Bronchial epithelial cell (primary cell): ENCODE measurements around the gene PKD2L2. TPM values are rescaled to one million over a fixed set of nuclear protein-coding genes. Genes with fewer than 3 reads are reported as not detected.

Experiments used
- DNase-seq: peaks from one replicate; pipeline ENCODE4 v3.0.0-alpha.2; 2010; ENCODE audit warnings: low read depth
- FAIRE-seq: peaks from 2 replicates; lab custom pipeline; 2011; peaks lifted over from hg19 to GRCh38; lab: Jason Lieb, UNC
- H3K27me3 ChIP-seq: 2 replicates; pipeline ENCODE4 v1.5.1; 2011; ENCODE audit warnings: low read length; ENCODE audit not compliant: control insufficient read depth, insufficient read depth
- H3K36me3 ChIP-seq: 2 replicates; pipeline ENCODE4 v1.5.1; 2011; ENCODE audit warnings: low read length; ENCODE audit not compliant: control insufficient read depth, insufficient read depth
- H3K4me3 ChIP-seq: 2 replicates; pipeline ENCODE4 v1.5.1; 2011; ENCODE audit warnings: mild to moderate bottlenecking, low read depth, low read length, control low read depth
- CTCF ChIP-seq: IDR thresholded peaks from 2 replicates; pipeline ENCODE4 v1.5.1; 2011; ENCODE audit warnings: mild to moderate bottlenecking, moderate library complexity, low read length, control low read depth, inconsistent platforms; ENCODE audit not compliant: insufficient read depth, severe bottlenecking
- total RNA-seq: library from RNA; depleted of rRNA; stranded (reverse); fragments of >200 nt; gene quantifications from 2 replicates; pipeline ENCODE4 v1.2.1, GENCODE V29; 2014

PKD2L2 gene
- total RNA-seq, 1 donor from 2014 or later = not detected

DNA sequence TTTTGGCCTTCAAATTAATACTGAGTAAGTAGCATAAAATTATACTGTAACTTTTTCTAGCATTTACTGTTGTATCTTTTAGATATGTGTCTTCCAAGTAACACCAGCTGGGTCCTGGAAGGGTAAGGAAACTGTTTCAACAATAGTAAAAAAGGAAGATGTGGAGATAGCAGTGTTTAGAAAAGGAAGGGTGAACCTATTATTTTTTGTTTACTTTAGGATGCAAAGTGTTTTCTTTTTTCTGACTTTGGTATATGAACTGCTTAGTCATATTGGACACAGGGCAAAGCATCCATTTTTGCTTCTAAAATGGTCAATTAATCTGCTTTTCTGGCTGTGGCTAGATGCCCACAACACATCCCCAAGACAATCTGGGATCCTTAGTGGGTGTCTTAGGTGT is 5.3 kb downstream of the PKD2L2 start:
- no peaks in the 10 kb centered on the region for H3K27me3 ChIP-seq
- no peak overlapping the region for H3K4me3 ChIP-seq
- DNase-seq (no peak), FAIRE-seq (no peak)
- H3K36me3 ChIP-seq = no peaks in the 10 kb centered on the region
- no peak for TF ChIP-seq CTCF

DNA sequence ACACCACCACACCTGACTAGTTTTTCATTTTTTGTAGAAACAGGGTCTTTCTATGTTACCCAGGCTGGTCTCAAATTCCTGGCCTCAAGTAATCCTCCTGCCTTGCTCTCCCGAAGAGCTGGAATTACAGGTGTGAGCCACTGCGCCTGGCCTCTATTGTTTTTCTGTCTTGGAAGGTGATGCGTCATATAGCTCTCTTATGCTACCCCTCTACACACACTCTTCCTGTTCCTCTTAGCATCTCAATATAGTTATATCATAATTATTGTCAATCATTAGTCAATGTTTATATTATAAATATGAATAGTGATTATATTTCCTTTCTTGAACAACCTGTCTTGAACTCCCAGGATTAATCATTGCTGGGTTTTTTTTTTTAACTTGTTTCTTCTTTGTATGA is 7.3 kb downstream of the PKD2L2 start:
- no peak for TF ChIP-seq CTCF
- DNase-seq = peak; percentile 44
- Histone ChIP-seq H3K27me3 (no peaks in the 10 kb centered on the region), H3K36me3 (no peaks in the 10 kb centered on the region), H3K4me3 (no peak overlapping the region)
- no peak for FAIRE-seq

GRCh38 chr5:137899493-137899892 is 10.2 kb downstream of the PKD2L2 start:
- no peak for TF ChIP-seq CTCF

GRCh38 chr5:137901011-137901817 is 12.0 kb downstream of the PKD2L2 start:
- Histone ChIP-seq H3K27me3 (no peaks in the 10 kb centered on the region), H3K4me3 (no peak overlapping the region), H3K36me3 (no peaks in the 10 kb centered on the region)
- FAIRE-seq (no peak), DNase-seq (no peak)
- no peak for TF ChIP-seq CTCF

More at GRCh38 chr5:137899493-137899892, 10.2 kb downstream of the PKD2L2 start:
- FAIRE-seq = no peak
- no peak for DNase-seq
- Histone ChIP-seq H3K27me3 (no peaks in the 10 kb centered on the region), H3K4me3 (no peak overlapping the region), H3K36me3 (no peaks in the 10 kb centered on the region)

- no peak for FAIRE-seq
- no peak overlapping the region for H3K4me3 ChIP-seq
- no peak for TF ChIP-seq CTCF
- no peaks in the 10 kb centered on the region for H3K27me3 ChIP-seq
- no peaks in the 10 kb centered on the region for H3K36me3 ChIP-seq
- no peak for DNase-seq
Measured at GRCh38 chr5:137902408-137903133, 13.3 kb downstream of the PKD2L2 start.
